ENCODE results near the gene CISTR.

DNA sequence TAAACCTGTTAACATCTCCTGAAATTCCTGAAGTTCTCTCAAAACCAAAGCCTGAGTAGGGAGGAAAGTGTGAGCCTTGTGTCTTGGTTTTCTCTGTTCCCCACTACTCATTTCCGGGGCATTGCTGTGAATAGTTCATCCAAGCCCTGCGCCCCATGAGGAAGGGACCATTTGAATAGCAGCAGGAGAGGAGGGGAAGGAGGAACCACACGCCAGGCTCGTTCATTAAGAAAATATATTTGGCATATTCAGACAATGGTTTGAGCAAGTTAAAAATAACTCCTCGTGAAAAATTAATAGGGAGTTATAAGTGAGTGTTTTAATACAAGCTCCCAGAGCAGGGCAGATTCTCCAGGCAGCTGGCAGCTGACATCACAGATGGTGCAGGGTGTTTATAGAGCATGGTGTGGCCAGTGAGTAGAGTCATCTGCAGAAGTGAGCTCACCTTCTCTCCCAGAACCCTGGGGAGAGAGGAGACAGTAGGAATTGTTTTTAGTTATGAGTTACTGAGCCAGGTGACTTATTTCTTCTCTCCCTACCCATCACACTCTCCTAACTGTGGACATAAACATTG is 29.5 kb upstream of the CISTR start:
- TF ChIP-seq, protein P1, sequence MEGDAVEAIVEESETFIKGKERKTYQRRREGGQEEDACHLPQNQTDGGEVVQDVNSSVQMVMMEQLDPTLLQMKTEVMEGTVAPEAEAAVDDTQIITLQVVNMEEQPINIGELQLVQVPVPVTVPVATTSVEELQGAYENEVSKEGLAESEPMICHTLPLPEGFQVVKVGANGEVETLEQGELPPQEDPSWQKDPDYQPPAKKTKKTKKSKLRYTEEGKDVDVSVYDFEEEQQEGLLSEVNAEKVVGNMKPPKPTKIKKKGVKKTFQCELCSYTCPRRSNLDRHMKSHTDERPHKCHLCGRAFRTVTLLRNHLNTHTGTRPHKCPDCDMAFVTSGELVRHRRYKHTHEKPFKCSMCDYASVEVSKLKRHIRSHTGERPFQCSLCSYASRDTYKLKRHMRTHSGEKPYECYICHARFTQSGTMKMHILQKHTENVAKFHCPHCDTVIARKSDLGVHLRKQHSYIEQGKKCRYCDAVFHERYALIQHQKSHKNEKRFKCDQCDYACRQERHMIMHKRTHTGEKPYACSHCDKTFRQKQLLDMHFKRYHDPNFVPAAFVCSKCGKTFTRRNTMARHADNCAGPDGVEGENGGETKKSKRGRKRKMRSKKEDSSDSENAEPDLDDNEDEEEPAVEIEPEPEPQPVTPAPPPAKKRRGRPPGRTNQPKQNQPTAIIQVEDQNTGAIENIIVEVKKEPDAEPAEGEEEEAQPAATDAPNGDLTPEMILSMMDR (IDR thresholded peaks at IDR 0.05), result no peak
- no peak for TF ChIP-seq POLR2A (IDR thresholded peaks at IDR 0.05)
